ENCODE data around the gene PBX1.

Gene PBX1

DNA sequence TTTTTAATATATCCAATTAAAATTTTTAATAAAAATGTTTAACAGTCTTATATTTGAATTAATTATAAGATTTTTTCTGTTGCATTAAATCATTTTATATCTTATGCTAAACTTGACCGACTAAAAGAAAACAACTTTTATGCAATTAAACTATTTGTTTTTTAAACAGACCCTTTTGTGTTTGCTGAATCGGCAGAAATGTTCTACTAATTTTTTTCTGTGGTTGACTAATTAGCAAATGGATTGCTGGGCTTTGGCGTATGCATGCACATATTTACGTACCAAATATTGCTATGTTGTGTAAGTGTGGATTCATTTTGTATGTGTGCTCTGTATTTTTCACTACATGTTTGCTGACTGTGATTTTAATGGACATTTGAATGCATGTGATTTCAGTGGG is 174.8 kb downstream of the PBX1 start:
- no peak for DNase-seq

- DNase-seq = no peak
Observed at GRCh38 chr1:164735315-164736052, 176.5 kb downstream of the PBX1 start.

DNA sequence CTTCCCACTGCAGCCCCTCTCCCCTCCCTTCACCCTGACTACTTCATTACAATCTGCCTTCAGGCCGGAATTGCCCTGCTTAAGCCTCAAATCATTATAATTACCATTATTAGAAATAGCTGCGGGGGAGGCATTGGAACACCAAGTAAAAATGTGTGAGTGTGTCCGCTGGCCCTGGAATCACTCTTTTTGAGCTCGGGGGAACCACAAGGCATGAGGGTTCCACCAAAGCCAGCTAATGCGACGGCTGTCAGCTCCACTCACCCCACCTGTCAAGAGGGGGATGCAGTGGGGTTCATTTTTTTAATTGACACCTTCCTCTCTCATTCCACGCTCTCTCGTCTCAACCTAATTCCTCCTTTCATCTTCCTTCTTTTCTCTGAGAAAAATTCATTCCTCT is 177.2 kb downstream of the PBX1 start:
- no peak for DNase-seq

DNA sequence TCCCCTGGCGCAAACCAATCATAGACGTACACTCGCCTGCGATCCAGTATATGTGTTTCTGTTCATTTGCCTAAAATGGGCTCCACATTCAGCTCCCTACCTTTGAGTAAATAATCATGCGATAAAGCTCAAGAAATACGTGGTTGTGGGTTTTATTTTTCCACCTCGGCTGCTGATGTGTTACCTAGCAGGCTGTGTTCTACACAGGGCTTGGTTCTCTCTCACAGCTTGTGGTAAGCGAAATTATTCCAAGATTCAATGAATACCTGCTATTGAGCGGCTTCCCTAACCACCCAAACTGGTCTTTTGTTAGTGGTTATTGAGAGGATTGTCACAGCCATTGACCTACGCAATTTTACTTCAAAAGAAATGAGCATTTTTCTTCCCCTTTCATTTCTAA is 180.2 kb downstream of the PBX1 start:
- DNase-seq = no peak

- no peak for DNase-seq
Observed at GRCh38 chr1:164740000-164740526, 181.1 kb downstream of the PBX1 start.

DNA sequence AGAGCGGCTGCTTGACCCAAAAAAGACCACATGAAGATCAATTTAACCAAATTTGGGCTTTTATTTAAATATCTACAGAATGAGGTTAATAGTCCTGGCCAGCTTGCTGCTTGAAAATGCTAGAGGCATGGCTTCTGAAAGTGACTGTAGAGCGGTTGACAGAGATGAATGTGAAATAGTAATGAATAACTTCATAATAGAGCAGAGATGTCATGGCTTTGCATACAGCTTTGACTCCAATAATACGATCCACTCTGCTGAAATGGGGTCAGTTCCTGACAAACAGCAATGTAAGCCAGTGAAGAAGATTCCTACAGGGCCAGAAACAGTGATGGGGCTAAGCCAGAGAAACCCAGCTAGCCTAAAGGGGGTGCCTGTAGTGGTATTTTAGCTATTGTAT is 183.8 kb downstream of the PBX1 start:
- no peak for DNase-seq

GRCh38 chr1:164743976-164744375 is 185.0 kb downstream of the PBX1 start:
- no peak for DNase-seq

DNA sequence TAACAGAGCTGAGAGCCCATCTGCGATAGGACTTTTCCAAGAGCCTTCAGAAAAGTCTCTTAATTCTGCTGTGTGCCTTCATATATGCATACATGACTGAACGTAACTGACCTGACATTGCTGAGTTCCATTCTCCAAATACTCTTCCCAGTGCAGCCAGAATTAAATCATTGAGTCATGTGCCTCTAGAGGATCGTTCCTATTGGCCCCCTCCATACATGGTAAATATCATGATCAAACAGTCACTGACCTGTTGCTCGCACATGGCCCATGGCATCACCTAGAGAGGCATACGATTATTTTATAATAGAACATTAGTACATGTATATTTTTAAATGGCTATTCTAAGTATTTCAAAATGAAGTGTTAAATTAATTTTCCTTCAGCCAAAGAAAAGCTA is 186.8 kb downstream of the PBX1 start:
- no peak for DNase-seq

GRCh38 chr1:164746632-164747031 is 187.6 kb downstream of the PBX1 start:
- DNase-seq = no peak

DNA sequence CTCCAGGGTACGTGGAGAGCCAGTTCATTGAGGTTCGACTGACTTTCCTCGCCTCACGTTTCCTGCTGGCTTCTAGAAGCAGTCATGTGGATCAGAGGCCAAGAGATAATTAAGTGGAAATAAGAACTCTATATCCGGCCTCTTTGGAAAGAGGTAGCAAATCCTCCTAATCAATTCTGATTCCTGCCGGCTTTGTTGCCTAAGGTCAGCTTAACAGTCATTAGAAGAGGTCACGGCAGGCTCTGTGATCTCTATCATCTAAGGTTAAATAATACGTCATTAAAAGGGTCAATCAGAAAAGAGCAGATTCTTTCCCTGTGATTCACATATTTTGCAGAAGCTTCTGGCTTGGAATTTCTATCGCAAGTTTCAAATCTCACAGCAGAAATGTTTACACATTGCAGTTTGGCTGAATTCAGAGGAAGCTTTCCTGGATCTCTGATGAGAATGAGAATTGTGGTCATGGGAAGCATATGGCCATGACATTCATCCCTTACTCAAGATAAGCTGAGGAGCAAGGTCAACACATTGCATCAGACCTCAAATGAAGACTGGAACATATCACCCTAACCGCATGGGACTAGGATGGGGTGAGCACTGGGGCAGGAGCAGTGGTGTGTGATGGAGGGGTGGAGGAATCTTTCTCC is 189.4 kb downstream of the PBX1 start:
- no peak for DNase-seq

- DNase-seq = no peak
Observed at GRCh38 chr1:164753521-164754077, 194.6 kb downstream of the PBX1 start.

DNA sequence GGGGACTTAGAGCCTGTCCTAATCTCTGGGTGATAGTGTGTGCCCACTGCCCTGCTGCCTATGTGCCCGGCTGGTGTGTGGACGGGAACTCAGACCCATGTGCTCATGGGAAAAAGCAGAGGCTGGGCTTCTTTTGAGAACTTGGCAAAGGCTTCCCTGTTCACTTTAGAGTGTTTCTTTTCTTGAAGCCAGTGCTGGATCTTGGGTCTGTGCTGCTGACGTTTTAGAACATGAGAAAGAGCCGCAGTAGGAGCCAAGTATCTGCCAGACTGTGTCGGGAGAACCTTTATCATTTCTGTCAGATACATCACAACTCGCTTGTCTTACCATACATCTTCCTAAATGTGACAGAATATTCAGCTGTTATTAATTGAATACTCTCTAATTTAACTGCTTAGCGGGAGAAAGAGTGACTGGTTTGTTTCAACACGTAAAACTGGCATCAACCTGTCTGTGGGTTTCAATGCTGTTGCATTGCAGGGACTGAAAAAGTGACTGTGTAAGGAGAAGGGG is 195.2 kb downstream of the PBX1 start:
- no peak for DNase-seq

GRCh38 chr1:164755690-164756089 is 196.7 kb downstream of the PBX1 start:
- no peak for DNase-seq

GRCh38 chr1:164756741-164757140 is 197.8 kb downstream of the PBX1 start:
- DNase-seq = no peak

DNA sequence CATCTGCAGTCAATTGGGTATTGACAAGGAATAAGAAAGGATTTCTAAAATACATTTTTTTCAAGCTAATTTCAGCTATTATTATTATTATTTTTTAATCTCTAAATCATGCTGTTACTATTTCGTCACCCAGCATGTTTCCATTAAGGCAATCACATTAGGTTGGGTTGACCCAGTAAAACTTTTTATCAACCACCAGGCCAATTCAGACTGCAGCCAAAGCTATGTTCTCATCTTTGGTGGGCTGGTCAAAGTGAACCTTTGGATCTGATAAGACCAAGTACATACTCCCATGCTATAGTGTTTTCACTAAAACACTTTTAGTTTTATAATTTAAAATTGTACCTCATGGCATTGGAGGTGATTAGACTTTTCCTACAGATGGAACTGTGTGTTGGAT is 198.6 kb downstream of the PBX1 start:
- no peak for DNase-seq

DNA sequence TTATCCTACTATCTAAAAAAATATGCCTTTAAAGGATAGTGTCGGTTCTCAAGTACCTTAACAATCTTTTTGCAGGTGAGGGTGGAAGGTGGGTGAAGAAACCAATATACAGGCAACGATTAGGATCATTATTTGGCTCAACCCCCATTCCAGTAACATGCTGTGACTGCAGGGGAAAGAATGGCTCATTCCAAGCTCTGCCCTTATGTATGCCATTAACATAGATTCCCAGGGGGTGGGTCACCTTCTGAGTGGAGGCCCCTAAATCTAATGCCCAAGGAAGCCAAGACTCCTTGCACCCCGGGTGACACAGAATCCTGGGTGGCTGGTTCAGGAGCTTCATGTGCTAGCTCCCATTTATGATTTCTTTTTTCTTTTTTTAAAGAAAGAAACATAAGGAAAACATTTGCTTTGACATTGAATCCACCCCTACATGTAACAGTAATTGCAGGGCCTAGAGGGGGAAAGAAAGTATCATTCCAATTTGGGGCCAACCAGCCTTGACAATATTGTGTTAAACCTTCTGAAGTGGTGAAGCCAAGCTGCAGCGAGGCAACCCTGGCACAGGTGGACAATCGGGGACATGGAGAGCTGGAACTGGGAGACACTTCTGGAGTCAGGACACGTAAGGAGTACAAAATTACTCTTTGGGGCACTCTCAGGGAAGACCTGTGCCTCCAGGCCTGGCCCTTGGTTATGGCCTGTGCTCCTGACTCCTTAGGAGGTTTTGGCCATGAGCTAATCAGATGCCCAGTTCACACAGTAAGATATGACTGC is 200.3 kb downstream of the PBX1 start:
- no peak for DNase-seq

DNA sequence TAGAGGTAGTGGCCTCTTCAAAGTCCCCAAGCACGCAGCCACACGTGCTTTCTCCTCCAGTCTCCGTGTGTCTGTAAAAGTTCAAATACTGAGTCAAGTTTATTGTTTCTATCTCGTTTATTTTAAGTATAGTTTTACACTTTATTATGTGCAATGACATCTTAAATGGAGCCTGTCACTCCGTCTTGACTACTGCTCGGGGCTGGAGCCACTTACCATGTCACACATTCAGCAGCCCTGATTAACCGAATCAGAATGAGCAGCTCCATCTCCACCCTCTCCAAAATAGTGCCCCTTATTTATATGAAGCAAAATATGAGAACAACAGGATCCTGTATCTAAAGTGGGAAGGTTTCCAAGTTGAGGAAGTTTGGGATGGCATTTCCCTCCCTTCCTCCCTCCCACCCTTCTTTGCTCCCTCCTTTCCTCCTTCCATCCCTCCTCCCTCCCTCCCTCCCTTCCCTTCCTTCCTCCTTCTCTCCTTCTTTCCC is 201.0 kb downstream of the PBX1 start:
- no peak for DNase-seq

GRCh38 chr1:164760569-164760968 is 201.6 kb downstream of the PBX1 start:
- no peak for DNase-seq

DNA sequence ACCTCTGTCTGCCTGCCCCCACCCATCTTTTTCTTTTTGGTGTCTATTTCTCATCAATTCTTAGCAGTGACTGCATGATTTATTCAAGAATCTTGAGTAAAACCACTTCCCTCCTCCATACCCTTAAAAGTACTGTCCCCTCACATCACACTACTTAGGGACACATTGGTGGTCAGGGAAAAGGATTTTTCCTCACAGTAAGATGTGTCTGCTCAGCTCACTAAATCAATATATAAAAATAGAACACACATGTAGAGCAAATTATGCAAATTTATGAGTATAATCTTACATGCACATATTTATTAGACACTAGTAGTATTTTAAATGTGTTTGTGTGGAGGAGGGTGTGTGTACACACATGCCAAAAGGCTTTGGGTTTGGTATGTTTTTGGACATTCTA is 202.0 kb downstream of the PBX1 start:
- no peak for DNase-seq

DNA sequence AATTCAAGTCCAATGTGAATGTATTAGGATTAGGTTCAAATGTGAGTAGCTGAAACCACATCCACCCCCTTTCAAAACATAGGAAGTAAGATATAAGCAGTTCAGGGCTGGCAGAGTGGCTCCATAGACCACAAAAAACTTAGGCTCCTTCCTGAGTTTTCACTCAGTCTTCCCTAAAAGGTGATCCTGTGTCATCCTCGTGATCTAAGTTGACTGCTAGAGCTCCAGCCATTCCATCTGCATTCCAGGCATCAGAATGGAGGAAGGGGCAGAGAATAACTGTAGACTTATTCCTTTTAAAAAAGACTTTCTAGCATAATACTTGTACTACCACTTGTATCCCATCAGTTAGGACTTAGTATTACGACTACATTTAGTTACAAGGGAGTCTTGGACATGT is 204.1 kb downstream of the PBX1 start:
- no peak for DNase-seq

DNA sequence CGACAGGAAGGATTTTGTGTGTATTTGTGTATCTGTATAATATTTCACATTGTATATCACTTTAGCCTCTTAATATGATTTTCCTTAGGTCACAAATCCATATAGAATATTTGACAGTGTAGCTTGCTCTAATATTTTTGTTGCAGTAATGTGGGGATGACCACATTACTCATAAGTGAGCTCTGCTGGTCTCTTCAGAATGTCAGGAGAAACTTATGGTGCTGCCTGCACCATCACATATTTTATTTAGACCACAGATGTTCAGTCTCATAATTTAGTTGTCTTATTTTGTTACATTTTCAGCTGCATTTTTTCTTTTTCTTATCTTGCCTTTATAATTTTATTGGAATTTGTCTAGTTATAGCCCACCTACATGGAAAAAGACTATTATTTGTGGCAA is 205.3 kb downstream of the PBX1 start:
- no peak for DNase-seq

DNA sequence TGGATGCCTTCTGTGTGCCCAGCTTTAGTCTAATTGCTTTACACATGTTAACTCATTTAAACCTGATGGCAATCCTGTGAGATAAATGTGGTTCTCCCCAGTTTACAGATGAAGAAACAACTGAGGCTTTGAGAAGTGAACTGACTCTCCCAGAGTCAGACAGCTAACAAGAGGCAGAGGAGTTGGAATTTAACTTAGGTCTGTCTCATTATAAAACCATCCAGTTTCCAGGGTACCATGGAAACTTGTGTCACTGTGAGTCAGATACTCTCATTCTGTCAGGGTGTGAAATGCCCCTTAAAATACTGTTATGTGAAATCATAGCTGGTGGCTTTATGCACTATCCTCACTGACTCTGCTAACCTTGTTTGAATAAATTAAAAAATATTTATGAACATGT is 206.6 kb downstream of the PBX1 start:
- DNase-seq = no peak

All from NCI-H1436 (cell line).